Activated naive CD4-positive, alpha-beta T cell treated with anti-CD3 and anti-CD28 coated beads, Interleukin-2, amount 50 U/mL, for 72 hours (primary cell): ENCODE data around the gene IL17RA. TPM values are rescaled to one million over a fixed set of nuclear protein-coding genes. Genes with fewer than 3 reads are reported as not detected.
"Not testable (repeated sequence)": the region's sequence is repeated elsewhere in the genome, so short reads cannot be mapped to it uniquely, and the experiment has no call there.

Source experiments
- ATAC-seq, 2 donors: fragments of 150-1000 bp; cut with Tn5 transposase; 2 replicates each; pipeline ENCODE4 v1.10.0; 2021; ENCODE audit warnings: mild to moderate bottlenecking in 2 of 2, moderate library complexity in 2 of 2
- DNase-seq, 2 donors: peaks; one replicate each; pipeline ENCODE4 v3.0.0; 2021 to 2022; ENCODE audit warnings: low spot score in 2 of 2
- H3K27ac Mint-ChIP-seq, 2 donors: one replicate each; pipeline ENCODE4 v1.8.0; 2022; ENCODE audit warnings: mild to moderate bottlenecking in 2 of 2, mixed read lengths in 2 of 2
- H3K36me3 Mint-ChIP-seq, 2 donors: one replicate each; pipeline ENCODE4 v1.8.0; 2022; ENCODE audit warnings: mixed read lengths in 2 of 2
- H3K9me3 Mint-ChIP-seq, 2 donors: one replicate each; pipeline ENCODE4 v1.8.0; 2022; ENCODE audit warnings: mixed read lengths in 2 of 2
- total RNA-seq, 2 donors: library from RNA; stranded (reverse); gene quantifications; one replicate each; pipeline ENCODE4 v1.2.3, GENCODE V29; 2022

IL17RA gene
- total RNA-seq, 2 donors from 2014 or later = 12.4 to 16.3 TPM

- no peak within 1 kb of the TSS for H3K27ac Mint-ChIP-seq
- no peaks in the 10 kb centered on the region for H3K9me3 Mint-ChIP-seq
- peaks cover 0 to 8% of the 10 kb centered on the region in 2 donors for H3K36me3 Mint-ChIP-seq
- DNase-seq (no peak), ATAC-seq (peak in 1 of 2 donors; percentile 21)
These were observed 36.7 kb downstream of the IL17RA start, which contains the start of gene TMEM121B for GRCh38 chr22:17121233-17122195. Gene TMEM121B (minus strand): TSS chr22:17121360. CDS start chr22:17121127, 233 bp downstream.

DNA sequence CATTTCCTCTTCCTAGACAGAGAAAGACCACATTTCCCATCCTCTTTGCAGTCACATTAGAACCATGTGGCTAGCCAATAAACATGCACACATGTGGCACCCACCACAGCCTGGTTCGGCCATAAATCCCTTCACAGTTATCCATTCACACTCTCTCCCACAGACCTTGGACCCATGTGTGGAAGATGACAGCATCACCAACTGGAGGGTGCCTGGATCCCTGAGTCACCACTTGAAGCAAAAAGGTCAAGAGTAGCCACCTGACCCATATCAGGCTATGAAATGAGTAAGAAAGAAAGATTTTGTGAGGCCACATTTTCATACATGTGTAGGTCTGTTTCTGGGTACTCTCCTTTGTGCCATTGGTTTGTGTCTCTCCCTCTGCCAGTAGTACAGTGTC is 45.4 kb downstream of the IL17RA start:
- no peak overlapping the region for H3K27ac Mint-ChIP-seq
- DNase-seq = no peak
- peak in 1 of 2 donors; percentile 97 for ATAC-seq
- H3K36me3 Mint-ChIP-seq = no peaks in the 10 kb centered on the region
- H3K9me3 Mint-ChIP-seq = no peaks in the 10 kb centered on the region

DNA sequence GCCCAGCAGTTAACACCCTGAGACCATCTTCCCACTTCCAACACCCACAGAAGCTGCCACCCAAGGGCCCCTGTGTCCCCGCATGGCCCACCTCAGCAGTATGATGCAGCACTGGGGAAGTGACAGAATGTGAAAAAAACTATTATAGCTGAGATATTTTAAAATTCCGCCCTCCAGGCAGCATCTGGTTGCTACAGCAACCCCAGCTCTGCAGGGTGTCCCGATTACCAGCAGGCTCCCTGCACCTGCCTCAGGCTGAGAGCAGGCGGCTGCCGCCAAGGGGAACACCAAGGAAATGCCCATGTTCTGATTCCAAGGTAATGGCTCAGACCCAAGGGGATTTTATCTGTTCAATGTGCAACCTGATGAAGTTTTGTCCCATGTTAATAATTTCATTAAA is 46.9 kb downstream of the IL17RA start:
- no peaks in the 10 kb centered on the region for H3K36me3 Mint-ChIP-seq
- no peak for ATAC-seq
- H3K27ac Mint-ChIP-seq = peak overlapping the region in 1 of 2 donors; percentile 29
- no peaks in the 10 kb centered on the region for H3K9me3 Mint-ChIP-seq
- no peak for DNase-seq

GRCh38 chr22:17132112-17132511 is 47.3 kb downstream of the IL17RA start:
- no peak for DNase-seq
- ATAC-seq = no peak
- Mint-ChIP-seq H3K36me3 (no peaks in the 10 kb centered on the region), H3K27ac (no peak overlapping the region), H3K9me3 (no peaks in the 10 kb centered on the region)

- H3K36me3 Mint-ChIP-seq = no peaks in the 10 kb centered on the region
- DNase-seq (no peak), ATAC-seq (no peak)
- H3K9me3 Mint-ChIP-seq = no peaks in the 10 kb centered on the region
- H3K27ac Mint-ChIP-seq = no peak overlapping the region
These were observed 48.3 kb downstream of the IL17RA start for GRCh38 chr22:17133137-17133536.

- DNase-seq (no peak), ATAC-seq (no peak)
- Mint-ChIP-seq H3K27ac (no peak overlapping the region), H3K36me3 (no peaks in the 10 kb centered on the region), H3K9me3 (no peaks in the 10 kb centered on the region)
These were observed 50.5 kb downstream of the IL17RA start for GRCh38 chr22:17135153-17135760.

DNA sequence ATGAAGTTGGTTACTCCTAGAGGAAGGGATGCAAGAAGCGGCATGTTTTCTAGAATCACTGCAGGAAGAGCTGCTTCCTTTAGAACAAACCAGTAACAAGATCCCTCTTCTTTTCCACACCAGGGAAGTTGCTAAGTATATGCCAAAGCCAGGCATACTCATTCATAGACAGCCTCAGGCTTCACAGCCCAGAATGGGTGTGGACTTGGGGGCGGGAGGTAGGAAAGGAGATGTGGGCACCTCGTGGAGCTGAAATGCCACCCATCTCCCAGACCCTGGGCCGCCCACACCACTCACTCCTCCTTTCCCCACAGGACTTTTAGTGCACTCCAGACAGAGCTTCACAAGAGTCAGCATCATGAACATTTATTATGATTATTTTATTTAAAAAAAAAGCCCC is 52.4 kb downstream of the IL17RA start:
- ATAC-seq = no peak
- Mint-ChIP-seq H3K27ac (peak overlapping the region in 1 of 2 donors; percentile 89), H3K36me3 (no peaks in the 10 kb centered on the region), H3K9me3 (no peaks in the 10 kb centered on the region)
- DNase-seq = no peak

- no peak for ATAC-seq
- Mint-ChIP-seq H3K9me3 (no peaks in the 10 kb centered on the region), H3K36me3 (peaks cover 0 to 3% of the 10 kb centered on the region in 2 donors), H3K27ac (no peak overlapping the region)
- no peak for DNase-seq
These were observed 53.1 kb downstream of the IL17RA start for GRCh38 chr22:17137861-17138425.

- no peak for ATAC-seq
- Mint-ChIP-seq H3K36me3 (peaks cover 0 to 9% of the 10 kb centered on the region in 2 donors), H3K27ac (no peak overlapping the region), H3K9me3 (no peaks in the 10 kb centered on the region)
- DNase-seq = no peak
These were observed 53.7 kb downstream of the IL17RA start for GRCh38 chr22:17138513-17138912.

GRCh38 chr22:17140022-17140421 is 55.2 kb downstream of the IL17RA start:
- no peak for DNase-seq
- Mint-ChIP-seq H3K27ac (no peak overlapping the region), H3K9me3 (no peaks in the 10 kb centered on the region), H3K36me3 (peaks cover 0 to 11% of the 10 kb centered on the region in 2 donors)
- no peak for ATAC-seq

DNA sequence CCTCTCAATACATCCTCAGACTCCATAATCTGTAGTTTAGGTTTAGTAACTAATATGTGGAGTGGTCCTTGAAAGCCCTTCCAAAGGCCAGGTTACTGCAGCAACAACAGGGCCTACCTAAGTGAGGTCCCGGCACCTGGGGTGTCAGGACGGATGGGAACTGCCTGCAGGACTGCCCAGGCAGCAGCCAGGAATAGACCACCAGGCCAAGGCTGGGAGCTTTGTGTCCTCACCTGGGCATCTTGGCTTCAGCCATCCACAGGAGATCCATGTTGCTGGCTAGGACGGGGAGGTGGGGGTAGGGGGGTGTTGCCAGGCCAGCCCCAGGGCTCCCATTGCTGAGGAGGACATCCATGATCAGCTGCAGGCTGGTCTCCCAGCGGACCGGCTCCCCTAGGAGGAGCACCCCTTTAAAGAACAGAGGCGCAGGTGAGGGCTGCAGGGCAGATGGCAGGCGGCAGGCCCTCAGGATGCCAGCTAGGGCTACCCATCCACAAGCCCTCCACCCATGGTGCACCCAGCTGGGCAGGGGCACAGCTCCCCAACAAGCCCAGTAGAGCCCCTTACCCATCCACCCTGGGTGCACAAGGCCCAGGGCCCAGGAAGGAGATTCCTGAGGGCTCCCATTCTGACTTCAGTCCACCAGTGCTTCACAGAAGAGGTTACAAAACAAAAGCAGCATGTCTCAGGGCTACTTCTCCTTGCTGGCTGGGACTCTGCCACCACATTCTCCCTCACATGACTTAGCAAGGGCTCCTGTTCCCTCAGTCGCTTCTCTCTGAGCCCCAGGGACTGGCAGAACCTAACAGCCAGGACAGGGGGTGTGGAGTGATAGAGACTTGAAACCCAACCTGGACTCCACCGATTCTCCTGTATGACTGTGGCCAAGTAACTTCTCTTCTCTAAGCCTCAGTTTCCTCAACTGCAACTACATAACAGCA is 56.3 kb downstream of the IL17RA start:
- Mint-ChIP-seq H3K36me3 (peaks cover 0 to 11% of the 10 kb centered on the region in 2 donors), H3K9me3 (no peaks in the 10 kb centered on the region), H3K27ac (no peak overlapping the region)
- DNase-seq = no peak
- no peak for ATAC-seq

- no peak for ATAC-seq
- no peak for DNase-seq
- H3K9me3 Mint-ChIP-seq = no peaks in the 10 kb centered on the region
- H3K27ac Mint-ChIP-seq = peak overlapping the region in 1 of 2 donors; percentile 90
- H3K36me3 Mint-ChIP-seq = peaks cover 7 to 18% of the 10 kb centered on the region in 2 donors
These were observed 58.3 kb downstream of the IL17RA start for GRCh38 chr22:17143101-17143500.

DNA sequence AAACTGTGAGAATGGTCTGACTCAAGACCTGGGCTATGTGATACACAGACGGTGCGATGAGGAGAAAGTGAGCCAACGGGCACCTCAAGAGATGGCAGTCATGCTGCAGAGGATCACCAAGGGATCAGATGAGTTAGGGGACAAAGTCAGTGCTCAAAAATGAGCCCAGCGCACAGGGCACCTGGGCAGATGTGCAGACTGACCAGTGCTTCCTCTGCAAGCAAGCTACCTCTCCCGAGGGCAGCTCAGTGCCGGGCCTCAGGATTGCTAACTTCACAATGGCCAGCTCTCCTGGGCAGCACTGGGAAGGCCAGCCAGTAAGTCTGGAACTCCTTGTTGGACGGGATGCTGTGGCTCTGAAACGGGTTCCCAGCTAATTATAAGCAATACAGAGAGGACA is 59.0 kb downstream of the IL17RA start:
- Mint-ChIP-seq H3K27ac (peak overlapping the region in 1 of 2 donors; percentile 42), H3K9me3 (no peaks in the 10 kb centered on the region), H3K36me3 (peaks cover 7 to 18% of the 10 kb centered on the region in 2 donors)
- DNase-seq (no peak), ATAC-seq (no peak)

GRCh38 chr22:17145021-17145680 is 60.4 kb downstream of the IL17RA start:
- Mint-ChIP-seq H3K9me3 (no peaks in the 10 kb centered on the region), H3K27ac (peak overlapping the region in 1 of 2 donors; percentile 66), H3K36me3 (peaks cover 7 to 18% of the 10 kb centered on the region in 2 donors)
- no peak for DNase-seq
- ATAC-seq = no peak

- Mint-ChIP-seq H3K27ac (peak overlapping the region; percentile 61 to 85), H3K36me3 (peaks cover 7 to 24% of the 10 kb centered on the region in 2 donors)
- not testable (repeated sequence) for ATAC-seq, DNase-seq, H3K9me3 Mint-ChIP-seq
These were observed 62.7 kb downstream of the IL17RA start for GRCh38 chr22:17147458-17147857.
